Smooth muscle cell of the brain vasculature (primary cell): ENCODE measurements around the gene GXYLT2.

Source experiments
- DNase-seq: peaks from one replicate; pipeline ENCODE4 v3.0.0-alpha.2; 2012; ENCODE audit warnings: low read depth, low spot score

The GXYLT2 gene

GRCh38 chr3:72887705-72888545, at the start of gene GXYLT2:
Gene GXYLT2, plus strand, starts transcription at chr3:72888046. Its CDS starts 188 bp downstream, at chr3:72888234.
- no peak for DNase-seq

- DNase-seq = no peak
Observed at GRCh38 chr3:72839057-72839456, 48.8 kb upstream of the GXYLT2 start.

GRCh38 chr3:72844436-72844993, 43.3 kb upstream of the GXYLT2 start:
- DNase-seq = no peak

- DNase-seq = no peak
Observed at GRCh38 chr3:72846166-72846565, 41.7 kb upstream of the GXYLT2 start.

GRCh38 chr3:72847282-72847681, 40.6 kb upstream of the GXYLT2 start:
- DNase-seq = no peak

GRCh38 chr3:72847751-72848702, 39.8 kb upstream of the GXYLT2 start, which contains the start of gene SHQ1:
Gene SHQ1, minus strand, starts transcription at chr3:72848445. Its CDS starts 105 bp downstream, at chr3:72848340.
- DNase-seq = peak; percentile 74

GRCh38 chr3:72848703-72849081, 39.2 kb upstream of the GXYLT2 start:
- DNase-seq = no peak

GRCh38 chr3:72855001-72855400, 32.8 kb upstream of the GXYLT2 start:
- no peak for DNase-seq

- DNase-seq = no peak
Observed at GRCh38 chr3:72860053-72860452, 27.8 kb upstream of the GXYLT2 start.

- no peak for DNase-seq
Observed at GRCh38 chr3:72860846-72861245, 27.0 kb upstream of the GXYLT2 start.

GRCh38 chr3:72862314-72863090, 25.3 kb upstream of the GXYLT2 start:
- no peak for DNase-seq

GRCh38 chr3:72872183-72872582, 15.7 kb upstream of the GXYLT2 start:
- DNase-seq = no peak

- DNase-seq = no peak
Observed at GRCh38 chr3:72887343-72887704, 522 bp upstream of the GXYLT2 start.

GRCh38 chr3:72888546-72889309, 882 bp downstream of the GXYLT2 start:
- no peak for DNase-seq

GRCh38 chr3:72889310-72890165, 1.7 kb downstream of the GXYLT2 start:
- no peak for DNase-seq

GRCh38 chr3:72890166-72890925, 2.5 kb downstream of the GXYLT2 start:
- no peak for DNase-seq

- peak; percentile 94 for DNase-seq
Observed at GRCh38 chr3:72891053-72891855, 3.4 kb downstream of the GXYLT2 start.
